ENCODE measurements around the gene PPP2R2C. TPM values are rescaled to one million over a fixed set of nuclear protein-coding genes. Genes with fewer than 3 reads are reported as not detected.

Gene PPP2R2C
- total RNA-seq, 2 donors from 2014 or later = 0.66 to 0.78 TPM

DNA sequence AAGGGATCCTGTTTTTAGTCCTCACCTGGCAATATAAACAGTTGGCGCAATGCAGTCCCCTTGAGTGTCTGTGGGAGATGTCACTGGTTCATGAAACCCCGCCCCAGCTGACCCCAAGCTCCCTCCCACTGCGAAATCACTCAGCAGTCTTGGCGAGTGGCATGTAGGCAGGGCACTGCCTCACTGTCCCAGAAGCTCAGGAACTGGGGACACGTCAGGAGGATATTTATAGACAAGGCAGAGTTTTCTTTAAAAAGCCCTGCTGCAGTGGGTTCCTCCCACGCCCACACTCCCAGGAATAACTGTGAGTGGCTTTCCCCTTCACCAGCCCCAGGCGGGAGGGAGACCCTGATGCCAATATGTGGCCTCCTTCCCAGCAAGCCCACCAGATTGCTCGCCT is 44.3 kb upstream of the PPP2R2C start:
- TF ChIP-seq POLR2A (IDR thresholded peaks at IDR 0.05) (no peak), CTCF (IDR thresholded peaks at IDR 0.05) (no peak)
- Histone ChIP-seq H3K4me3 (no peak overlapping the region), H3K9me3 (no peaks in the 10 kb centered on the region), H3K4me1 (no peaks in the 10 kb centered on the region), H3K36me3 (replicated peaks in 1 of 2; ENCODE audit: insufficient read depth in 1 of 2, low read depth in 2 of 2) (no peaks in the 10 kb centered on the region), H3K27ac (no peak overlapping the region), H3K27me3 (no peaks in the 10 kb centered on the region)
- intact Hi-C loops (cut with DNase I) = no loop called here
- DNase-seq (no peak), ATAC-seq (no peak)
- 48 to 69% methylated on average over 7 to 8 of the region's 8 CpGs for WGBS, 2 donors

DNA sequence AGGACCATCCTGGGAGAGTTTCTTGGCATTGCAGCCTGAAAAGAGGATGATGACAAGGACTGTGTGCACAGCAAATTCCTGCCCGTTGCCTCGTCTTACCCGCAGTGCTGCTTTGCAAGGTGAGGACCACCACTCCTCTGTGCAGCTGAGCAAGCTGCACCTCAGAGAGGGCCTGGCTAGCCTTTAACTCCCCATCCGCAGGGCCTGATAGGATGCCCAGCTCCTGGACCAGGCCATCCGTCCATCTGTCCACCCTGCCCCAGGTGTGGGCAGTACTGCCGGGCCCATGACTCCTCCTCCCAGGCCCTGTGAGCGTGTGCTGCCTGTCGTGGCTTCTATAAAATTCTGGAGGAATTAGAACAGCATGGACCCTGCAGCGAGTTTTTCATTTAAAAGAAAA is 43.9 kb upstream of the PPP2R2C start:
- H3K36me3 ChIP-seq (replicated peaks in 1 of 2; ENCODE audit: insufficient read depth in 1 of 2, low read depth in 2 of 2) = no peaks in the 10 kb centered on the region

GRCh38 chr4:6513678-6514077 is 41.3 kb upstream of the PPP2R2C start:
- ATAC-seq = no peak
- TF ChIP-seq CTCF (IDR thresholded peaks at IDR 0.05) (no peak), POLR2A (IDR thresholded peaks at IDR 0.05) (no peak)
- Histone ChIP-seq H3K9me3 (no peaks in the 10 kb centered on the region), H3K36me3 (replicated peaks in 1 of 2; ENCODE audit: insufficient read depth in 1 of 2, low read depth in 2 of 2) (no peaks in the 10 kb centered on the region), H3K27ac (no peak overlapping the region), H3K4me1 (no peaks in the 10 kb centered on the region), H3K4me3 (no peak overlapping the region), H3K27me3 (no peaks in the 10 kb centered on the region)
- 55 to 82% methylated on average over 3 of the region's 3 CpGs for WGBS, 2 donors
- DNase-seq = no peak
- intact Hi-C loops (cut with DNase I) = no loop called here

More for the DNA sequence above, 43.9 kb upstream of the PPP2R2C start:
- H3K27me3 ChIP-seq = no peaks in the 10 kb centered on the region
- 52 to 59% methylated on average over 5 to 9 of the region's 9 CpGs for WGBS, 2 donors
- no peaks in the 10 kb centered on the region for H3K4me1 ChIP-seq
- ATAC-seq (no peak), DNase-seq (no peak)
- TF ChIP-seq CTCF (IDR thresholded peaks at IDR 0.05) (no peak), POLR2A (IDR thresholded peaks at IDR 0.05) (no peak)
- no peaks in the 10 kb centered on the region for H3K9me3 ChIP-seq
- intact Hi-C loops (cut with DNase I) = no loop called here
- no peak overlapping the region for H3K4me3 ChIP-seq
- no peak overlapping the region for H3K27ac ChIP-seq

DNA sequence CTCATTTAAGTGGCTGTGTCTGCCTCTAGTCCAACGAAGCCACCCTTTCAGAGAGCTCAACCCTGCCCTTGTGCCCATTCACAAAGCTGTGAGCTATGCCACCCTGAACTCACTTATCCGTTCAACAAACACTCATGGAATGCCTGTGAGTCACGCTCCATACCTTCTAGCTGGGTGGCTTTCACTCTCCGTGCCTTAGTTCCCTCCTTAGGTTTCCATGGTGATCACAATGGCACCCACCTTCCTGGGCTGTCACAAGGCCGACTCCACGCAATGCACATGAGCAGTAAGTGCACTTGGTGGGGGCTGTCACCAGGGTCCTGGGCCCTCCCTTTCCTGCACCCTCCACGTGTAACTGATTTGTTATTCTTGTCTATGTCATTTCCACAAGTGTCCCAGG is 37.2 kb upstream of the PPP2R2C start:
- Histone ChIP-seq H3K4me3 (no peak overlapping the region), H3K9me3 (no peaks in the 10 kb centered on the region), H3K36me3 (replicated peaks in 1 of 2; ENCODE audit: insufficient read depth in 1 of 2, low read depth in 2 of 2) (no peaks in the 10 kb centered on the region), H3K27me3 (no peaks in the 10 kb centered on the region), H3K27ac (no peak overlapping the region), H3K4me1 (no peaks in the 10 kb centered on the region)
- TF ChIP-seq POLR2A (IDR thresholded peaks at IDR 0.05) (no peak), CTCF (IDR thresholded peaks at IDR 0.05) (no peak)
- DNase-seq = no peak
- intact Hi-C loops (cut with DNase I) = no loop called here
- no peak for ATAC-seq
- 33 to 51% methylated on average over 7 of the region's 7 CpGs for WGBS, 2 donors

DNA sequence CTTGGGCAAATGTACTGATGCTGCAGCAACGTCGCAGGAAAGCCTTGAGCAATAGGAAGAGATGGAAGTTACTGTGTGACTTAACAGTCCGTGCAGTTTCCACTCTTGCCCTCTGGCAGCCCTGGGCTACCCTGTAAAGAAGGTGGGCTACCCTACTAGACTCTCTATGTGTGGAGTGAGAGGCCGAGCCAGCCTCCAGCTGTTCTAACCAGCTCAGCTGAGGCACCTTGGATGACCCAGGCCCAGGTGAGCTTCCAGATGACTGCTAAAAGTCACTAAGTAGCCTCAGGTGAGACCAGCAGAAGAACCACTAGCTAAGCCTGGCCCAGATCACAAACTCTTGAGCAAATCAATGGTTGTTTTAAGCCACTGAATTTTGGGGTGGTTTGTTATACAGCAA is 34.9 kb upstream of the PPP2R2C start:
- H3K9me3 ChIP-seq = peaks cover 0 to 4% (median 0%) of the 10 kb centered on the region in 3 donors
- WGBS, 2 donors = 52 to 75% methylated on average over 2 to 4 of the region's 4 CpGs
- no peaks in the 10 kb centered on the region for H3K27me3 ChIP-seq
- H3K27ac ChIP-seq = no peak overlapping the region
- intact Hi-C loops (cut with DNase I) = no loop called here
- no peak overlapping the region for H3K4me3 ChIP-seq
- H3K36me3 ChIP-seq (replicated peaks in 1 of 2; ENCODE audit: insufficient read depth in 1 of 2, low read depth in 2 of 2) = no peaks in the 10 kb centered on the region
- ATAC-seq (no peak), DNase-seq (no peak)
- no peak for TF ChIP-seq POLR2A (IDR thresholded peaks at IDR 0.05)
- no peak for TF ChIP-seq CTCF (IDR thresholded peaks at IDR 0.05)
- no peaks in the 10 kb centered on the region for H3K4me1 ChIP-seq

Data from body of pancreas (tissue), 4 donors.